ENCODE data around the gene ARHGEF17.
A peak's percentile ranks its signal among the peaks of the same experiment; 100 is the strongest.

DNA sequence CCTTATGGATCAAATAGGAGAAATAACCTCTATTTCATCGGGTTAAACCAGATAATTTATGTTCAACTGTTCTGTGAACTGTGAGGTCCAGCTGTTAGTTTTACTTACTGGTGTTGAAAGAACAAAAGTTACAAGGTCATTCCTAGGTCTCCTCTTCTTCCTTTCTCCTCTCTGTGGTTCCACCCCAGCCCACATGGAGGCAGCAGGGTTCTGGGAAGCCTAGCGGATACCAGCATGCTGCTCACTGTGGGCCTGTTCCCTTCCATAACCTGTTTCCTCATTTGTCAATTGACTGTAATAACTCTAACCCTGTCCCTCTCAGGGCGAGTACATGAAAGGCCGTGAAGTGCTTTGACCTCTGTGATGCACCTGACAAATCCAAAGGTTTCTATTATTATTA lies 96.0 kb downstream of the ARHGEF17 start:
- TF ChIP-seq CTCF (IDR thresholded peaks at IDR 0.05) = peak in 4 of 7 experiments; percentile 30 to 56 (median 44)
- TF ChIP-seq POLR2A (IDR thresholded peaks at IDR 0.05) = no peak

All from stomach (tissue), 4 donors.